Body of pancreas (tissue), 4 donors: ENCODE results near the gene LAPTM4A. TPM values are rescaled to one million over a fixed set of nuclear protein-coding genes. Genes with fewer than 3 reads are reported as not detected.
"Not testable (repeated sequence)": the region's sequence is repeated elsewhere in the genome, so short reads cannot be mapped to it uniquely, and the experiment has no call there.

Source experiments
- ATAC-seq: fragments of 150-250 bp; one replicate; pipeline ENCODE4 v1.9.1; 2016
- DNase-seq, 4 donors: peaks; one replicate each; pipeline ENCODE4 v3.0.0-alpha.2; 2019
- H3K27ac ChIP-seq, 4 donors: fragments of 200-600 bp; sonication (generic); 1 replicate in 3 of 4; 2 replicates in 1 of 4; pipeline versions ENCODE4 v1.5.1 to v1.6.1; 2016 to 2019; ENCODE audit warnings: mild to moderate bottlenecking in 1 of 4, mixed read lengths in 1 of 4, moderate library complexity in 1 of 4
- H3K27me3 ChIP-seq, 2 donors: fragments of 200-600 bp; sonication (generic); one replicate each; pipeline ENCODE4 v1.6.0; 2016; ENCODE audit warnings: mild to moderate bottlenecking in 1 of 2
- H3K36me3 ChIP-seq, 2 donors: fragments of 200-600 bp; sonication (generic); replicated peaks in 1 of 2; 2 replicates each; pipeline ENCODE4 v1.5.1; 2016; ENCODE audit warnings: low read depth in 2 of 2; ENCODE audit not compliant: insufficient read depth in 1 of 2
- H3K4me1 ChIP-seq: fragments of 200-600 bp; sonication (generic); one replicate; pipeline ENCODE4 v1.6.0; 2016
- H3K4me3 ChIP-seq, 2 donors: fragments of 200-600 bp; sonication (generic); 1 replicate in 1 of 2; 2 replicates in 1 of 2; pipeline ENCODE4 v1.5.1; 2016 to 2019
- H3K9me3 ChIP-seq, 3 donors: fragments of 200-600 bp; sonication (generic); 1 replicate in 2 of 3; 2 replicates in 1 of 3; pipeline ENCODE4 v1.5.1; 2016
- POLR2A ChIP-seq, 3 donors: fragments of 450-650 bp; IDR thresholded peaks; one replicate each; pipeline ENCODE4 v1.6.1; 2016; ENCODE audit warnings: antibody characterized with exemption in 3 of 3, mild to moderate bottlenecking in 2 of 3
- WGBS, 2 donors: methylation state at CpG; one replicate each; pipeline ENCODE4 v1.1.5; 2017; 5-methylcytosine and 5-hydroxymethylcytosine counted together
- intact Hi-C: fragments of 100-400 bp; cut with DNase I; formaldehyde crosslinking; loops from one replicate; pipeline ENCODE4 v1.15.1; 2023
- total RNA-seq, 2 donors: library from RNA; depleted of rRNA; stranded (reverse); fragments of >200 nt; gene quantifications; one replicate each; pipeline ENCODE4 v1.1.0, GENCODE V29; 2016
- TF ChIP-seq, protein P1 (sequence below), 7 experiments: fragments of 450-650 bp in 4 of 7; fragments of 200-600 bp in 3 of 7; sonication (generic) in 3 of 7; IDR thresholded peaks; one replicate each; pipeline ENCODE4 v1.5.1; 2016 to 2019; ENCODE audit warnings: antibody characterized with exemption in 7 of 7

Gene LAPTM4A
- total RNA-seq, 2 donors from 2014 or later = 39.9 to 100 TPM

- H3K4me3 ChIP-seq = no peak overlapping the region
- peaks cover 26% of the 10 kb centered on the region for H3K4me1 ChIP-seq
- H3K9me3 ChIP-seq = no peaks in the 10 kb centered on the region
- no peaks in the 10 kb centered on the region for H3K27me3 ChIP-seq
- no peaks in the 10 kb centered on the region for H3K36me3 ChIP-seq
- ATAC-seq = no peak
- no peak for DNase-seq
- intact Hi-C loops = no loop called here
- H3K27ac ChIP-seq = no peak overlapping the region
- no peak for TF ChIP-seq POLR2A (IDR thresholded peaks at IDR 0.05)
- TF ChIP-seq, protein P1, sequence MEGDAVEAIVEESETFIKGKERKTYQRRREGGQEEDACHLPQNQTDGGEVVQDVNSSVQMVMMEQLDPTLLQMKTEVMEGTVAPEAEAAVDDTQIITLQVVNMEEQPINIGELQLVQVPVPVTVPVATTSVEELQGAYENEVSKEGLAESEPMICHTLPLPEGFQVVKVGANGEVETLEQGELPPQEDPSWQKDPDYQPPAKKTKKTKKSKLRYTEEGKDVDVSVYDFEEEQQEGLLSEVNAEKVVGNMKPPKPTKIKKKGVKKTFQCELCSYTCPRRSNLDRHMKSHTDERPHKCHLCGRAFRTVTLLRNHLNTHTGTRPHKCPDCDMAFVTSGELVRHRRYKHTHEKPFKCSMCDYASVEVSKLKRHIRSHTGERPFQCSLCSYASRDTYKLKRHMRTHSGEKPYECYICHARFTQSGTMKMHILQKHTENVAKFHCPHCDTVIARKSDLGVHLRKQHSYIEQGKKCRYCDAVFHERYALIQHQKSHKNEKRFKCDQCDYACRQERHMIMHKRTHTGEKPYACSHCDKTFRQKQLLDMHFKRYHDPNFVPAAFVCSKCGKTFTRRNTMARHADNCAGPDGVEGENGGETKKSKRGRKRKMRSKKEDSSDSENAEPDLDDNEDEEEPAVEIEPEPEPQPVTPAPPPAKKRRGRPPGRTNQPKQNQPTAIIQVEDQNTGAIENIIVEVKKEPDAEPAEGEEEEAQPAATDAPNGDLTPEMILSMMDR (IDR thresholded peaks at IDR 0.05) = no peak
- WGBS, 2 donors = 82 to 87% methylated on average over 6 of the region's 6 CpGs
These were observed 25.3 kb upstream of the LAPTM4A start for GRCh38 chr2:20076757-20077156.

- TF ChIP-seq POLR2A (IDR thresholded peaks at IDR 0.05) = no peak
- TF ChIP-seq, protein P1 (IDR thresholded peaks at IDR 0.05) = no peak
- no peak for DNase-seq
- no peaks in the 10 kb centered on the region for H3K9me3 ChIP-seq
- no peak overlapping the region for H3K4me3 ChIP-seq
- no peaks in the 10 kb centered on the region for H3K36me3 ChIP-seq
- peaks cover 33% of the 10 kb centered on the region for H3K4me1 ChIP-seq
- no peaks in the 10 kb centered on the region for H3K27me3 ChIP-seq
- no peak for ATAC-seq
- 63 to 72% methylated on average over 8 of the region's 8 CpGs for WGBS, 2 donors
- intact Hi-C loops = no loop called here
- H3K27ac ChIP-seq = peak overlapping the region in 1 of 4 donors; percentile 71
These were observed 23.5 kb upstream of the LAPTM4A start for GRCh38 chr2:20074901-20075300.

- H3K27me3 ChIP-seq, H3K9me3 ChIP-seq, intact Hi-C loops, H3K36me3 ChIP-seq, H3K4me3 ChIP-seq: not testable (repeated sequence)
- Histone ChIP-seq H3K27ac (peak overlapping the region in 3 of 4 donors; percentile 53 to 71 (median 65)), H3K4me1 (peaks cover 33% of the 10 kb centered on the region)
- DNase-seq = peak; percentile 72 to 92 (median 83)
- peak; percentile 69 for ATAC-seq
- 29 to 31% methylated on average over 9 of the region's 9 CpGs for WGBS, 2 donors
These were observed 22.7 kb upstream of the LAPTM4A start for GRCh38 chr2:20074046-20074648.

DNA sequence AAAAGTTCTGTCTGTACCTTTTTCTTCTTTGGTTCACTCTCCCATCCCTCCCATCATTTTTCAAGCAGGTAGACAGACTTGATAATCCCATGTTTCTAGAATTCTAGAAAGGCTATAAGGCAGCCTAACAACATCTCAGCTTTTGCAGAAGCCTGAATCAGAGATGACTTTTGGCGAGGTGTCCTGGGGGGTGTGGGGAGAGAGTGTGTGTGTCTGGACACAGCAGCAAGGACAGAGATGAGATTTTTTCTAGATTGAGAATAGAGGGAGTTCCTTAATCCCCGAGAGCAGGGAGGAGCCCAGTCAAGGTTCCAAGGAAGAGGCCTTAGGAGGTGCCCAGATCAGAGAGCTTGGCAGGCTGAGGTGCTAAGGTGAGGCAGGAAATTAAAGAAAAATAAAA, 22.0 kb upstream of the LAPTM4A start:
- 59 to 62% methylated on average over 2 of the region's 2 CpGs for WGBS, 2 donors
- Histone ChIP-seq H3K9me3 (no peaks in the 10 kb centered on the region), H3K27me3 (no peaks in the 10 kb centered on the region), H3K27ac (peak overlapping the region in 3 of 4 donors; percentile 53 to 71 (median 65)), H3K36me3 (no peaks in the 10 kb centered on the region), H3K4me3 (no peak overlapping the region), H3K4me1 (peaks cover 33% of the 10 kb centered on the region)
- ATAC-seq (no peak), DNase-seq (no peak)
- intact Hi-C loops = no loop called here
- no peak for TF ChIP-seq POLR2A (IDR thresholded peaks at IDR 0.05)
- TF ChIP-seq, protein P1 (IDR thresholded peaks at IDR 0.05) = no peak

DNA sequence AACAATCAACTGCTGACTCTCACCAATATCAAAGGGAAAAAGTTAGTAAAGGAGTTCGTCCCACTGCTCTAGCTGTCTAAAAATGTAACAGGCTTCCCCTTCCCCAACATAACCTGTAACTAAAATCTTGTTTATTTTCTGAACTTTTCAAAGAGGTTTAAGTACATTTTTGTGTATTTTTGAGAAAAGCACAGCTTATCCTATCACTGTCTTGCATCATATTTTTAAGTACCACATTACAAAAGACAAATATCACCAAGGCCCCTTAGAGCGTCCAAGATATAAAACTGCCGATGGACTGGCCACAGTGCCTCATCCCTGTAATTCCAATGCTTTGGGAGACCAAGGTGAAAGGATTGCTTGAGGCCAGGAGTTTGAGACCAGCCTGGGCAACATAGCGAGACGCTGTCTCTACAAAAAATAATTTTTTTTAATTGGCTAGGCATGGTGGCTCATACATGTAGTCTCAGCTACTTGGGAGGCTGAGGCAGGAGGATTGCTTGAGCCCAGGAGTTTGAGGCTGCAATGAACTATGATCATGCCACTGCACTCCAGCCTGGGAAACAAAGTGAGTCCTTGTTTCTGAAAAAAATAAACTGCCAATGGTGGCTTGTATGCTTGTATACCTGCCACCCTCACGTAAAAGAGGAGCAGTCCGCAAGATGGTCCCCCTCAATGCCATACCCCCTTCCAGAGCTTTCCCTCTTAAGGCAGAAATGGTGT, 21.2 kb upstream of the LAPTM4A start:
- intact Hi-C loops = no loop called here
- TF ChIP-seq, protein P1 (IDR thresholded peaks at IDR 0.05) = no peak
- TF ChIP-seq POLR2A (IDR thresholded peaks at IDR 0.05) = no peak
- Histone ChIP-seq H3K36me3 (no peaks in the 10 kb centered on the region), H3K4me1 (peaks cover 33% of the 10 kb centered on the region), H3K27ac (peak overlapping the region; percentile 13 to 71 (median 59)), H3K4me3 (no peak overlapping the region), H3K9me3 (no peaks in the 10 kb centered on the region), H3K27me3 (no peaks in the 10 kb centered on the region)
- DNase-seq (no peak), ATAC-seq (no peak)
- 66 to 69% methylated on average over 7 of the region's 7 CpGs for WGBS, 2 donors
